HEK293 (cell line): ENCODE results near the gene HSD3B2.

Experiments
- CTCF ChIA-PET: fragments of 350-600 bp; formaldehyde crosslinking; extraction: SDS; loops from one replicate; lab custom pipeline; 2021; ENCODE audit warnings: antibody characterized with exemption; lab: Yijun Ruan, JAX
- POLR2A ChIA-PET: fragments of 300-600 bp; formaldehyde crosslinking; extraction: SDS; loops from one replicate; lab custom pipeline; 2020; ENCODE audit warnings: antibody characterized with exemption, inconsistent platforms; lab: Yijun Ruan, JAX
- H3K27ac ChIP-seq: fragments of 200-500 bp; sonication (Bioruptor generic); 2 replicates; pipeline ENCODE4 v1.5.1; 2014; ENCODE audit warnings: low read depth, low read length, control low read depth, inconsistent platforms; ENCODE audit errors: extremely low read depth
- H3K36me3 ChIP-seq, 2 experiments: fragments of 200-500 bp in 1 of 2; sonication (Bioruptor generic) in 1 of 2; 1 replicate in 1 of 2; 2 replicates in 1 of 2; pipeline ENCODE4 v1.5.1; 2014 to 2017; ENCODE audit warnings: inconsistent platforms in 2 of 2, low read length in 2 of 2; ENCODE audit not compliant: control insufficient read depth in 2 of 2, insufficient read depth in 1 of 2
- H3K4me1 ChIP-seq: fragments of 200-500 bp; sonication (Bioruptor generic); 2 replicates; pipeline ENCODE4 v1.5.1; 2014; ENCODE audit warnings: mild to moderate bottlenecking, low read length, inconsistent platforms; ENCODE audit not compliant: control insufficient read depth, insufficient read depth
- H3K4me3 ChIP-seq: 2 replicates; pipeline ENCODE4 v1.5.1; 2011; ENCODE audit warnings: low read depth, mild to moderate bottlenecking, control low read depth, low read length, moderate library complexity
- H3K9me3 ChIP-seq: fragments of 200-500 bp; sonication (Bioruptor generic); 2 replicates; pipeline ENCODE4 v1.5.1; 2014; ENCODE audit warnings: low read depth, low read length, inconsistent platforms; ENCODE audit not compliant: control insufficient read depth, insufficient read depth
- KLF9 ChIP-seq: fragments of 450-650 bp; formaldehyde crosslinking; IDR thresholded peaks from 2 replicates; pipeline ENCODE4 v1.5.1; 2016; ENCODE audit warnings: missing biosample characterization, missing genetic modification characterization, low read depth
- OSR2 ChIP-seq: fragments of 450-650 bp; formaldehyde crosslinking; IDR thresholded peaks from 2 replicates; pipeline ENCODE4 v1.5.1; 2016; ENCODE audit warnings: missing biosample characterization, missing genetic modification characterization
- SP2 ChIP-seq: fragments of 450-650 bp; formaldehyde crosslinking; IDR thresholded peaks from 2 replicates; pipeline ENCODE4 v1.5.1; 2016; ENCODE audit warnings: missing biosample characterization, missing genetic modification characterization
- SP3 ChIP-seq: fragments of 450-650 bp; formaldehyde crosslinking; IDR thresholded peaks from 2 replicates; pipeline ENCODE4 v1.5.1; 2016; ENCODE audit warnings: missing biosample characterization, missing genetic modification characterization
- ZBTB1 ChIP-seq: fragments of 450-650 bp; formaldehyde crosslinking; IDR thresholded peaks from 2 replicates; pipeline ENCODE4 v1.5.1; 2016; ENCODE audit warnings: missing biosample characterization, missing genetic modification characterization
- ZBTB17 ChIP-seq: fragments of 450-650 bp; formaldehyde crosslinking; IDR thresholded peaks from 2 replicates; pipeline ENCODE4 v1.5.1; 2016; ENCODE audit warnings: missing biosample characterization, missing genetic modification characterization
- ZBTB8A ChIP-seq: fragments of 450-650 bp; formaldehyde crosslinking; IDR thresholded peaks from 2 replicates; pipeline ENCODE4 v1.5.1; 2016; ENCODE audit warnings: missing biosample characterization, missing genetic modification characterization
- ZNF391 ChIP-seq: fragments of 450-650 bp; formaldehyde crosslinking; IDR thresholded peaks from 2 replicates; pipeline ENCODE4 v1.5.1; 2016; ENCODE audit warnings: low read depth, missing biosample characterization, missing genetic modification characterization, borderline replicate concordance
- ZNF449 ChIP-seq: fragments of 450-650 bp; formaldehyde crosslinking; IDR thresholded peaks from 2 replicates; pipeline ENCODE4 v1.5.1; 2017; ENCODE audit warnings: missing biosample characterization, mild to moderate bottlenecking, missing genetic modification characterization, moderate library complexity
- ZNF510 ChIP-seq: fragments of 450-650 bp; formaldehyde crosslinking; IDR thresholded peaks from 2 replicates; pipeline ENCODE4 v1.5.1; 2018; ENCODE audit warnings: mild to moderate bottlenecking, missing genetic modification characterization, missing biosample characterization; ENCODE audit not compliant: insufficient replicate concordance
- ZNF555 ChIP-seq: fragments of 450-650 bp; formaldehyde crosslinking; conservative IDR thresholded peaks from 2 replicates; pipeline ENCODE4 v1.5.1; 2017; ENCODE audit warnings: missing biosample characterization, mild to moderate bottlenecking, missing genetic modification characterization, inconsistent platforms
- ZNF580 ChIP-seq: fragments of 450-650 bp; formaldehyde crosslinking; IDR thresholded peaks from 2 replicates; pipeline ENCODE4 v1.5.1; 2016; ENCODE audit warnings: missing biosample characterization, missing genetic modification characterization
- ZNF624 ChIP-seq: fragments of 450-650 bp; formaldehyde crosslinking; IDR thresholded peaks from 2 replicates; pipeline ENCODE4 v1.5.1; 2017; ENCODE audit warnings: missing biosample characterization, missing genetic modification characterization
- ZNF670 ChIP-seq: fragments of 450-650 bp; formaldehyde crosslinking; IDR thresholded peaks from 2 replicates; pipeline ENCODE4 v1.5.1; 2016; ENCODE audit warnings: missing biosample characterization, missing genetic modification characterization, low read depth
- ZNF704 ChIP-seq: fragments of 450-650 bp; formaldehyde crosslinking; IDR thresholded peaks from 2 replicates; pipeline ENCODE4 v1.5.1; 2016; ENCODE audit warnings: missing biosample characterization, missing genetic modification characterization
- ZNF830 ChIP-seq: fragments of 450-650 bp; IDR thresholded peaks from 2 replicates; pipeline ENCODE4 v1.5.0; 2018; ENCODE audit warnings: missing biosample characterization, missing genetic modification characterization, low read depth, mild to moderate bottlenecking, moderate library complexity
- ZSCAN30 ChIP-seq: fragments of 450-650 bp; IDR thresholded peaks from 2 replicates; pipeline ENCODE4 v1.5.1; 2018; ENCODE audit warnings: missing biosample characterization, mild to moderate bottlenecking, missing genetic modification characterization, moderate library complexity
- TF ChIP-seq, protein P1 (sequence below): fragments of 450-650 bp; formaldehyde crosslinking; IDR thresholded peaks from 2 replicates; pipeline ENCODE4 v1.5.1; 2016; ENCODE audit warnings: missing biosample characterization, missing genetic modification characterization
- TF ChIP-seq, protein P2 (sequence below): fragments of 450-650 bp; IDR thresholded peaks from 2 replicates; pipeline ENCODE4 v1.5.1; 2018; ENCODE audit warnings: missing biosample characterization, mild to moderate bottlenecking, missing genetic modification characterization
- TF ChIP-seq, protein P3 (sequence below): fragments of 450-650 bp; formaldehyde crosslinking; IDR thresholded peaks from 2 replicates; pipeline ENCODE4 v1.5.0; 2017; ENCODE audit warnings: missing biosample characterization, missing genetic modification characterization, borderline replicate concordance

The HSD3B2 gene

DNA sequence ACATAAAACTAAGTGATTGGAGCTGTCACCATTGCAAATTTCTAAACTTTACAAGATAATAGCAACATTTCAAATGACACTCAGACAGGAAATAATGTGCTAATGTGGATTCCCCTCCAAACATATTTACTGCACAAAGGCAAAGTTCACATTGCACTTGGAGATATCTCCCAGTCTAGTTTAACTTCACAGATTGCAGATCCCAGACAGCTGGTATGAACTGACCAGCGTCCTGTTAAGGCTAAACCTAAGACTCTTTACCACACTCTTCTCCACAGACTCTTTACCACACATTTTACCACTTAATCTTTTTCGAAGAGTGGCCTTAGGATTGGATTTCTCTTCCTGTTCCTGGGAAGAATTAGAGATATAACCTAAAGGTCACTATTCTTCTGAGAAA lies 51.5 kb downstream of the HSD3B2 start (continued):
- TF ChIP-seq, protein P1, sequence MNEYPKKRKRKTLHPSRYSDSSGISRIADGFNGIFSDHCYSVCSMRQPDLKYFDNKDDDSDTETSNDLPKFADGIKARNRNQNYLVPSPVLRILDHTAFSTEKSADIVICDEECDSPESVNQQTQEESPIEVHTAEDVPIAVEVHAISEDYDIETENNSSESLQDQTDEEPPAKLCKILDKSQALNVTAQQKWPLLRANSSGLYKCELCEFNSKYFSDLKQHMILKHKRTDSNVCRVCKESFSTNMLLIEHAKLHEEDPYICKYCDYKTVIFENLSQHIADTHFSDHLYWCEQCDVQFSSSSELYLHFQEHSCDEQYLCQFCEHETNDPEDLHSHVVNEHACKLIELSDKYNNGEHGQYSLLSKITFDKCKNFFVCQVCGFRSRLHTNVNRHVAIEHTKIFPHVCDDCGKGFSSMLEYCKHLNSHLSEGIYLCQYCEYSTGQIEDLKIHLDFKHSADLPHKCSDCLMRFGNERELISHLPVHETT (tag by site-specific recombination) = no peak

DNA sequence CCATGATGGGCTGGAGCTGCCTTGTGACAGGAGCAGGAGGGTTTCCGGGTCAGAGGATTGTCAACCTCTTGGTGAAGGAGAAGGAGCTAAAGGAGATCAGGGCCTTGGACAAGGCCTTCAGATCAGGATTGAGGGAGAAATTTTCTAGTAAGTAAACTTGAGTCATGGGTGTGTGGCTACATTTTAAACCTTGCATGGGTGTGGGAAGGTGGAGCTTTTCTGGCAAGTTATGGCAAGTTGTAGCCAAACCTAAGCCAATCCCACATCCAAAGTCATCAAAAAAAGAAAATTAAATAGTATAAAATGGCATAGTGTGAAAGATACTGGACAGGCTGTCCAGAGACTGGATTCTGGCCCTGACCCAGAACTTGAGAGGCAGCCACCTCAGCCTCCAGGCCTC lies 52.3 kb downstream of the HSD3B2 start:
- POLR2A ChIA-PET = no interaction called here
- CTCF ChIA-PET = interaction anchor here (0.8 to 2.1 kb wide), 5 partner anchors 9 to 398 kb away, joined by 3 to 8 read pairs (median 3); no protein-coding TSS in a partner anchor

More for the DNA sequence above, 52.3 kb downstream of the HSD3B2 start:
- no peaks in the 10 kb centered on the region for H3K9me3 ChIP-seq
- H3K27ac ChIP-seq = no peak overlapping the region
- no peaks in the 10 kb centered on the region for H3K36me3 ChIP-seq
- no peak overlapping the region for H3K4me3 ChIP-seq
- no peak for TF ChIP-seq ZNF624 (tag by site-specific recombination)
- TF ChIP-seq ZNF391 = no peak
- TF ChIP-seq, protein P2, sequence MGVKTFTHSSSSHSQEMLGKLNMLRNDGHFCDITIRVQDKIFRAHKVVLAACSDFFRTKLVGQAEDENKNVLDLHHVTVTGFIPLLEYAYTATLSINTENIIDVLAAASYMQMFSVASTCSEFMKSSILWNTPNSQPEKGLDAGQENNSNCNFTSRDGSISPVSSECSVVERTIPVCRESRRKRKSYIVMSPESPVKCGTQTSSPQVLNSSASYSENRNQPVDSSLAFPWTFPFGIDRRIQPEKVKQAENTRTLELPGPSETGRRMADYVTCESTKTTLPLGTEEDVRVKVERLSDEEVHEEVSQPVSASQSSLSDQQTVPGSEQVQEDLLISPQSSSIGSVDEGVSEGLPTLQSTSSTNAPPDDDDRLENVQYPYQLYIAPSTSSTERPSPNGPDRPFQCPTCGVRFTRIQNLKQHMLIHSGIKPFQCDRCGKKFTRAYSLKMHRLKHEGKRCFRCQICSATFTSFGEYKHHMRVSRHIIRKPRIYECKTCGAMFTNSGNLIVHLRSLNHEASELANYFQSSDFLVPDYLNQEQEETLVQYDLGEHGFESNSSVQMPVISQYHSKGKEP (tag by site-specific recombination) = no peak
- no peak for TF ChIP-seq ZNF449
- TF ChIP-seq KLF9 (tag by site-specific recombination) = no peak
- no peak for TF ChIP-seq ZNF670 (tag by site-specific recombination)
- TF ChIP-seq, protein P3, sequence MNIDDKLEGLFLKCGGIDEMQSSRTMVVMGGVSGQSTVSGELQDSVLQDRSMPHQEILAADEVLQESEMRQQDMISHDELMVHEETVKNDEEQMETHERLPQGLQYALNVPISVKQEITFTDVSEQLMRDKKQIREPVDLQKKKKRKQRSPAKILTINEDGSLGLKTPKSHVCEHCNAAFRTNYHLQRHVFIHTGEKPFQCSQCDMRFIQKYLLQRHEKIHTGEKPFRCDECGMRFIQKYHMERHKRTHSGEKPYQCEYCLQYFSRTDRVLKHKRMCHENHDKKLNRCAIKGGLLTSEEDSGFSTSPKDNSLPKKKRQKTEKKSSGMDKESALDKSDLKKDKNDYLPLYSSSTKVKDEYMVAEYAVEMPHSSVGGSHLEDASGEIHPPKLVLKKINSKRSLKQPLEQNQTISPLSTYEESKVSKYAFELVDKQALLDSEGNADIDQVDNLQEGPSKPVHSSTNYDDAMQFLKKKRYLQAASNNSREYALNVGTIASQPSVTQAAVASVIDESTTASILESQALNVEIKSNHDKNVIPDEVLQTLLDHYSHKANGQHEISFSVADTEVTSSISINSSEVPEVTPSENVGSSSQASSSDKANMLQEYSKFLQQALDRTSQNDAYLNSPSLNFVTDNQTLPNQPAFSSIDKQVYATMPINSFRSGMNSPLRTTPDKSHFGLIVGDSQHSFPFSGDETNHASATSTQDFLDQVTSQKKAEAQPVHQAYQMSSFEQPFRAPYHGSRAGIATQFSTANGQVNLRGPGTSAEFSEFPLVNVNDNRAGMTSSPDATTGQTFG (tag by site-specific recombination) = no peak
- no peak for TF ChIP-seq ZBTB8A (tag by site-specific recombination)
- TF ChIP-seq ZSCAN30 (tag by site-specific recombination) = no peak
- no peak for TF ChIP-seq ZNF830
- no peak for TF ChIP-seq SP2 (tag by site-specific recombination)
- no peak for TF ChIP-seq ZNF704 (tag by site-specific recombination)
- no peak for TF ChIP-seq OSR2
- TF ChIP-seq ZBTB17 (tag by site-specific recombination) = no peak
- TF ChIP-seq ZBTB1 (tag by site-specific recombination) = no peak
- TF ChIP-seq ZNF580 = no peak
- no peak for TF ChIP-seq SP3 (tag by site-specific recombination)
- TF ChIP-seq ZNF555 (tag by site-specific recombination) = no peak
- no peak for TF ChIP-seq ZNF510
- H3K4me1 ChIP-seq = no peaks in the 10 kb centered on the region
